ENCODE results near the gene EMILIN1. TPM values are rescaled to one million over a fixed set of nuclear protein-coding genes. Genes with fewer than 3 reads are reported as not detected.

EMILIN1 gene
- total RNA-seq, 1 experiment from 2014 or later: 0.31 TPM

- Histone ChIP-seq H3K4me3 (ENCODE audit: low read depth in 2 of 2, low read length in 2 of 2) (no peak overlapping the region), H3K9me3 (ENCODE audit: control insufficient read depth, insufficient read depth, low read depth, low read length) (no peaks in the 10 kb centered on the region), H3K27me3 (ENCODE audit: control insufficient read depth, insufficient read depth, low read length) (no peaks in the 10 kb centered on the region), H3K4me1 (ENCODE audit: control insufficient read depth, insufficient read depth, low read length) (no peaks in the 10 kb centered on the region), H3K27ac (ENCODE audit: low read length) (no peak overlapping the region), H3K36me3 (ENCODE audit: control insufficient read depth, insufficient read depth, low read length) (peaks cover 2% of the 10 kb centered on the region; the same call in 1 of the 2 replicates)
- TF ChIP-seq POLR2AphosphoS5 (IDR thresholded peaks at IDR 0.05; ENCODE audit: low read depth, low read length) (no peak), SIN3A (IDR thresholded peaks at IDR 0.05; ENCODE audit: borderline replicate concordance, insufficient read depth, low read depth, low read length) (no peak), TCF7L2 (IDR thresholded peaks at IDR 0.05; ENCODE audit: low read depth, low read length) (no peak)
- TF ChIP-seq, protein P1, sequence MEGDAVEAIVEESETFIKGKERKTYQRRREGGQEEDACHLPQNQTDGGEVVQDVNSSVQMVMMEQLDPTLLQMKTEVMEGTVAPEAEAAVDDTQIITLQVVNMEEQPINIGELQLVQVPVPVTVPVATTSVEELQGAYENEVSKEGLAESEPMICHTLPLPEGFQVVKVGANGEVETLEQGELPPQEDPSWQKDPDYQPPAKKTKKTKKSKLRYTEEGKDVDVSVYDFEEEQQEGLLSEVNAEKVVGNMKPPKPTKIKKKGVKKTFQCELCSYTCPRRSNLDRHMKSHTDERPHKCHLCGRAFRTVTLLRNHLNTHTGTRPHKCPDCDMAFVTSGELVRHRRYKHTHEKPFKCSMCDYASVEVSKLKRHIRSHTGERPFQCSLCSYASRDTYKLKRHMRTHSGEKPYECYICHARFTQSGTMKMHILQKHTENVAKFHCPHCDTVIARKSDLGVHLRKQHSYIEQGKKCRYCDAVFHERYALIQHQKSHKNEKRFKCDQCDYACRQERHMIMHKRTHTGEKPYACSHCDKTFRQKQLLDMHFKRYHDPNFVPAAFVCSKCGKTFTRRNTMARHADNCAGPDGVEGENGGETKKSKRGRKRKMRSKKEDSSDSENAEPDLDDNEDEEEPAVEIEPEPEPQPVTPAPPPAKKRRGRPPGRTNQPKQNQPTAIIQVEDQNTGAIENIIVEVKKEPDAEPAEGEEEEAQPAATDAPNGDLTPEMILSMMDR (IDR thresholded peaks at IDR 0.05): no peak
- TF ChIP-seq, protein P2, sequence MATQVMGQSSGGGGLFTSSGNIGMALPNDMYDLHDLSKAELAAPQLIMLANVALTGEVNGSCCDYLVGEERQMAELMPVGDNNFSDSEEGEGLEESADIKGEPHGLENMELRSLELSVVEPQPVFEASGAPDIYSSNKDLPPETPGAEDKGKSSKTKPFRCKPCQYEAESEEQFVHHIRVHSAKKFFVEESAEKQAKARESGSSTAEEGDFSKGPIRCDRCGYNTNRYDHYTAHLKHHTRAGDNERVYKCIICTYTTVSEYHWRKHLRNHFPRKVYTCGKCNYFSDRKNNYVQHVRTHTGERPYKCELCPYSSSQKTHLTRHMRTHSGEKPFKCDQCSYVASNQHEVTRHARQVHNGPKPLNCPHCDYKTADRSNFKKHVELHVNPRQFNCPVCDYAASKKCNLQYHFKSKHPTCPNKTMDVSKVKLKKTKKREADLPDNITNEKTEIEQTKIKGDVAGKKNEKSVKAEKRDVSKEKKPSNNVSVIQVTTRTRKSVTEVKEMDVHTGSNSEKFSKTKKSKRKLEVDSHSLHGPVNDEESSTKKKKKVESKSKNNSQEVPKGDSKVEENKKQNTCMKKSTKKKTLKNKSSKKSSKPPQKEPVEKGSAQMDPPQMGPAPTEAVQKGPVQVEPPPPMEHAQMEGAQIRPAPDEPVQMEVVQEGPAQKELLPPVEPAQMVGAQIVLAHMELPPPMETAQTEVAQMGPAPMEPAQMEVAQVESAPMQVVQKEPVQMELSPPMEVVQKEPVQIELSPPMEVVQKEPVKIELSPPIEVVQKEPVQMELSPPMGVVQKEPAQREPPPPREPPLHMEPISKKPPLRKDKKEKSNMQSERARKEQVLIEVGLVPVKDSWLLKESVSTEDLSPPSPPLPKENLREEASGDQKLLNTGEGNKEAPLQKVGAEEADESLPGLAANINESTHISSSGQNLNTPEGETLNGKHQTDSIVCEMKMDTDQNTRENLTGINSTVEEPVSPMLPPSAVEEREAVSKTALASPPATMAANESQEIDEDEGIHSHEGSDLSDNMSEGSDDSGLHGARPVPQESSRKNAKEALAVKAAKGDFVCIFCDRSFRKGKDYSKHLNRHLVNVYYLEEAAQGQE (IDR thresholded peaks at IDR 0.05; ENCODE audit: insufficient read depth in 1 of 2, low read depth in 2 of 2, low read length in 1 of 2): no peak
- DNase-seq (ENCODE audit: low read depth, low spot score): no peak
- intact Hi-C loops (cut with micrococcal nuclease; ENCODE audit: unreplicated experiment): no loop called here
- no peak for ATAC-seq
- BruUV-seq (replicated peaks): no TSS peak
- in situ Hi-C loops (cut with HindIII; ENCODE audit: low pct_unique_long_range_greater_than_20kb, low sequenced_read_pairs): no loop called here
- ChIA-PET CTCF (no interaction called here), POLR2A (interaction anchor here (0.7 kb wide), 1 partner anchor 43 kb away, joined by 4 read pairs; no protein-coding TSS in a partner anchor)
Measured at GRCh38 chr2:27127883-27128667, 49.7 kb downstream of the EMILIN1 start.

DNA sequence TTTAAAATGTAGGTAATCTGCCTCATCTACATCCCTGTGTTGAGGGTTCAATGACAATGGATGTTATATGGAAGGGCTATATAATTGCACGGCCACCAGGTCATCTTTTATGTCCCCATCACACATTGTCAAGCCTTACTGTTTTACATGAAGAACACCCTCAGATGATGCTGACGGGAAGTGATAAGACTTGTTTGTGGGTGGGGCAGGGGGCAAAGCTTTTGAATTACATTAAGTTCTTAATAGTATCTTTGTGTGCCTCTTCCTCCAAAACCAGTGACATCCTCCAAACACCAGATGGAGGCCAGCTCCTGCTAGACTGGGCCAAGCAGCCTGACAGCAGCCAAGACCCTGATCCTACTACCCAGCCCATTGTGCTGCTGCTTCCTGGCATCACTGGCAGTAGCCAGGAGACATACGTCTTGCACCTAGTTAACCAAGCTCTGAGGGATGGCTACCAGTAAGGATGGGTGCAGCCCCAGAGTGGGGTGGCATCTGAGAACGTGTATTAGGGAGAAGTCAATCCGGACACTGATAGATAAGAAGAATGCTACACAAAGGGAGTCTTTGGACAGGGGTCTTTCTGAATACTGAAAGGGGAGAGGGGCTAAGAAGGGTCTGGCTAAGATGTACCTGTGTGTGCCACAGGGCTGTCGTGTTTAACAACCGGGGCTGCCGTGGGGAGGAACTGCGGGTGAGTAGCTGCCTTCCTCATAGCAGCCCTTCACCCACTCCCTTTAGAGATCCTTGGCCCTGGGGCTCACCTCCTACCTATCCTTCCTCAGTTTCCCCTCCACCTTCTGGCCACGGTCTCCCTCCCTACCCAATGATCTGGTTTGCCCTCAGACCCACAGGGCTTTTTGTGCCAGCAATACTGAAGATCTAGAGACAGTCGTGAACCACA, 50.5 kb downstream of the EMILIN1 start:
- CTCF ChIA-PET: no interaction called here
- no peak for DNase-seq (ENCODE audit: low read depth, low spot score)
- peaks cover 2% of the 10 kb centered on the region; the same call in 1 of the 2 replicates for H3K36me3 ChIP-seq (ENCODE audit: control insufficient read depth, insufficient read depth, low read length)

More for the DNA sequence above, 50.5 kb downstream of the EMILIN1 start:
- no peak for ATAC-seq
- no peak; the same call in 1 of the 2 replicates for TF ChIP-seq POLR2AphosphoS5 (IDR thresholded peaks at IDR 0.05; ENCODE audit: low read depth, low read length)
- TF ChIP-seq, protein P1 (IDR thresholded peaks at IDR 0.05): no peak
- TF ChIP-seq, protein P2 (IDR thresholded peaks at IDR 0.05; ENCODE audit: insufficient read depth in 1 of 2, low read depth in 2 of 2, low read length in 1 of 2): no peak
- no peak for TF ChIP-seq TCF7L2 (IDR thresholded peaks at IDR 0.05; ENCODE audit: low read depth, low read length)
- no peak for TF ChIP-seq SIN3A (IDR thresholded peaks at IDR 0.05; ENCODE audit: borderline replicate concordance, insufficient read depth, low read depth, low read length)
- no peaks in the 10 kb centered on the region for H3K27me3 ChIP-seq (ENCODE audit: control insufficient read depth, insufficient read depth, low read length)
- H3K9me3 ChIP-seq (ENCODE audit: control insufficient read depth, insufficient read depth, low read depth, low read length): no peaks in the 10 kb centered on the region
- POLR2A ChIA-PET: no interaction called here
- no TSS peak for BruUV-seq (replicated peaks)
- in situ Hi-C loops (cut with HindIII; ENCODE audit: low pct_unique_long_range_greater_than_20kb, low sequenced_read_pairs): no loop called here
- peaks cover 5% of the 10 kb centered on the region for H3K4me1 ChIP-seq (ENCODE audit: control insufficient read depth, insufficient read depth, low read length)
- intact Hi-C loops (cut with micrococcal nuclease; ENCODE audit: unreplicated experiment): no loop called here
- no peak overlapping the region for H3K4me3 ChIP-seq (ENCODE audit: low read depth in 2 of 2, low read length in 2 of 2)
- H3K27ac ChIP-seq (ENCODE audit: low read length): no peak overlapping the region

Measured in Panc1 (cell line).